Mesenchymal stem cell (in vitro differentiated cells and primary cell): Measurements from ENCODE around the gene TMEM240.
"Not testable (repeated sequence)": the region's sequence is repeated elsewhere in the genome, so short reads cannot be mapped to it uniquely, and the experiment has no call there.

Experiments used
- DNase-seq: peaks from one replicate; pipeline ENCODE4 v3.0.0-alpha.2; 2013
- H2AFZ ChIP-seq: one replicate; pipeline ENCODE4 v1.6.1; 2013; ENCODE audit warnings: low read depth, mild to moderate bottlenecking, control low read depth, inconsistent platforms, low read length, moderate library complexity
- H2AK5ac ChIP-seq: 2 replicates; pipeline ENCODE4 v1.6.1; 2013; ENCODE audit warnings: low read length, moderate library complexity, mild to moderate bottlenecking, inconsistent platforms; ENCODE audit not compliant: severe bottlenecking
- H2BK120ac ChIP-seq: one replicate; pipeline ENCODE4 v1.6.1; 2013; ENCODE audit warnings: low read depth, mild to moderate bottlenecking, inconsistent platforms, low read length, moderate library complexity
- H2BK12ac ChIP-seq, 2 experiments: one replicate each; pipeline ENCODE4 v1.6.1; 2013; ENCODE audit warnings: inconsistent platforms in 2 of 2, low read length in 2 of 2, mild to moderate bottlenecking in 2 of 2, moderate library complexity in 2 of 2, control low read depth in 1 of 2
- H2BK15ac ChIP-seq: one replicate; pipeline ENCODE4 v1.6.1; 2013; ENCODE audit warnings: mild to moderate bottlenecking, low read depth, inconsistent platforms; ENCODE audit not compliant: poor library complexity, severe bottlenecking
- H2BK5ac ChIP-seq: 2 replicates; pipeline ENCODE4 v1.6.1; 2013; ENCODE audit warnings: low read depth, mild to moderate bottlenecking, low read length, control low read depth, inconsistent platforms; ENCODE audit not compliant: poor library complexity, severe bottlenecking
- H3K14ac ChIP-seq, 2 experiments: one replicate each; pipeline ENCODE4 v1.6.1; 2013; ENCODE audit warnings: inconsistent platforms in 2 of 2, low read length in 2 of 2, control low read depth in 1 of 2, mild to moderate bottlenecking in 1 of 2, moderate library complexity in 1 of 2
- H3K18ac ChIP-seq, 2 experiments: one replicate each; pipeline ENCODE4 v1.6.1; 2013; ENCODE audit warnings: inconsistent platforms in 2 of 2, low read length in 2 of 2, control low read depth in 1 of 2, low read depth in 1 of 2, mild to moderate bottlenecking in 1 of 2
- H3K23ac ChIP-seq, 2 experiments: one replicate each; pipeline ENCODE4 v1.6.1; 2013; ENCODE audit warnings: inconsistent platforms in 2 of 2, low read length in 2 of 2, mild to moderate bottlenecking in 2 of 2, moderate library complexity in 2 of 2, control low read depth in 1 of 2
- H3K27ac ChIP-seq: 2 replicates; pipeline ENCODE4 v1.5.1; 2013; ENCODE audit warnings: mild to moderate bottlenecking, moderate library complexity, low read length, control low read depth, inconsistent platforms; ENCODE audit not compliant: poor library complexity, severe bottlenecking
- H3K27me3 ChIP-seq, 2 experiments: 2 replicates each; pipeline versions ENCODE4 v1.6.1 to v1.7.0; 2013; ENCODE audit warnings: low read length in 2 of 2, mild to moderate bottlenecking in 2 of 2, moderate library complexity in 2 of 2, control low read depth in 1 of 2, inconsistent platforms in 1 of 2; ENCODE audit not compliant: control insufficient read depth in 1 of 2, insufficient read depth in 1 of 2
- H3K36me3 ChIP-seq, 2 experiments: 2 replicates each; pipeline versions ENCODE4 v1.6.1 to v1.7.0; 2013; ENCODE audit warnings: low read length in 2 of 2, control low read depth in 1 of 2, inconsistent platforms in 1 of 2, low read depth in 1 of 2, mild to moderate bottlenecking in 1 of 2; ENCODE audit not compliant: insufficient read depth in 2 of 2, control insufficient read depth in 1 of 2
- H3K4ac ChIP-seq, 2 experiments: one replicate each; pipeline ENCODE4 v1.6.1; 2013; ENCODE audit warnings: inconsistent platforms in 2 of 2, low read length in 2 of 2, mild to moderate bottlenecking in 2 of 2, moderate library complexity in 2 of 2, control low read depth in 1 of 2, low read depth in 1 of 2
- H3K4me1 ChIP-seq: 2 replicates; pipeline ENCODE4 v1.6.1; 2013; ENCODE audit warnings: low read depth, low read length, control low read depth; ENCODE audit not compliant: control insufficient read depth, insufficient read depth
- H3K4me2 ChIP-seq: 2 replicates; pipeline ENCODE4 v1.6.1; 2013; ENCODE audit warnings: low read length, mild to moderate bottlenecking, inconsistent platforms; ENCODE audit not compliant: poor library complexity, severe bottlenecking
- H3K4me3 ChIP-seq, 2 experiments: 2 replicates each; pipeline versions ENCODE4 v1.5.1 to v1.7.0; 2013; ENCODE audit warnings: low read length in 2 of 2, mild to moderate bottlenecking in 2 of 2, control low read depth in 1 of 2, low read depth in 1 of 2; ENCODE audit not compliant: insufficient read depth in 1 of 2
- H3K79me1 ChIP-seq: replicated peaks from 2 replicates; pipeline ENCODE4 v1.6.1; 2013; ENCODE audit warnings: mild to moderate bottlenecking, control low read depth, low read length, inconsistent platforms; ENCODE audit not compliant: poor library complexity, severe bottlenecking
- H3K9ac ChIP-seq: 2 replicates; pipeline ENCODE4 v1.7.0; 2013; ENCODE audit warnings: mild to moderate bottlenecking, low read length, moderate library complexity
- H3K9me3 ChIP-seq: 2 replicates; pipeline ENCODE4 v1.7.0; 2013; ENCODE audit warnings: mild to moderate bottlenecking, low read length; ENCODE audit not compliant: control insufficient read depth
- H4K8ac ChIP-seq: one replicate; pipeline ENCODE4 v1.6.1; 2013; ENCODE audit warnings: inconsistent platforms, mild to moderate bottlenecking, low read length, moderate library complexity
- H4K91ac ChIP-seq: one replicate; pipeline ENCODE4 v1.6.1; 2013; ENCODE audit warnings: mild to moderate bottlenecking, low read length, inconsistent platforms
- WGBS: methylation state at CpG from one replicate; pipeline ENCODE4 v1.1.7; 2013; ENCODE audit warnings: mixed read lengths; 5-methylcytosine and 5-hydroxymethylcytosine counted together

TMEM240 gene

DNA sequence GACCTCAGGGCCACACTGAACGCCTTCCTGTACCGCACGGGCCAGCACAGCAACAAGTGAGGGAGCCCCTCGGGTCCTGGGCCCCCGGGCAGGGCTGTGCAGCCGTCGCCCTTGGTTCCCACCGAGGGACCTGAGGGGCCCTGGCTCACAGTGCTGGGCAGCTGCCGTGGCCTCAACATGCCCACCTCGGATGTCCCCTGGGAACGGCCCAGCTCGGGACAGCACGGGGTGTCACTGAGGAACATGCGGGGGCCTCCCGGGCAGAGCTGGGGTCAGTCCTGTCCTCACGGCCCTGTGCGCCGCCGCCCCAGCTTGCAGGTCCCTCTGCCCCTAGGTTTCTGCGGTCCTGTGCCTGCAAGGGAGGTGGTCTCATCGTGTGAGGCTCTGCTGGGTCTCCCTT is 13.9 kb downstream of the TMEM240 start:
- H3K4me2 ChIP-seq, H3K27me3 ChIP-seq, H2AFZ ChIP-seq, H4K8ac ChIP-seq, H2AK5ac ChIP-seq, DNase-seq, H3K4me3 ChIP-seq, H3K4ac ChIP-seq, H3K14ac ChIP-seq, H3K18ac ChIP-seq, H3K9me3 ChIP-seq, H4K91ac ChIP-seq, H3K23ac ChIP-seq, H3K9ac ChIP-seq, H3K27ac ChIP-seq, H2BK15ac ChIP-seq, H3K4me1 ChIP-seq, H2BK5ac ChIP-seq, H2BK120ac ChIP-seq, H2BK12ac ChIP-seq: not testable (repeated sequence)
- H3K36me3 ChIP-seq: peaks cover 35 to 91% of the 10 kb centered on the region in 2 experiments
- peaks cover 32% of the 10 kb centered on the region for H3K79me1 ChIP-seq
- 96% methylated on average over 4 of the region's 21 CpGs for WGBS

DNA sequence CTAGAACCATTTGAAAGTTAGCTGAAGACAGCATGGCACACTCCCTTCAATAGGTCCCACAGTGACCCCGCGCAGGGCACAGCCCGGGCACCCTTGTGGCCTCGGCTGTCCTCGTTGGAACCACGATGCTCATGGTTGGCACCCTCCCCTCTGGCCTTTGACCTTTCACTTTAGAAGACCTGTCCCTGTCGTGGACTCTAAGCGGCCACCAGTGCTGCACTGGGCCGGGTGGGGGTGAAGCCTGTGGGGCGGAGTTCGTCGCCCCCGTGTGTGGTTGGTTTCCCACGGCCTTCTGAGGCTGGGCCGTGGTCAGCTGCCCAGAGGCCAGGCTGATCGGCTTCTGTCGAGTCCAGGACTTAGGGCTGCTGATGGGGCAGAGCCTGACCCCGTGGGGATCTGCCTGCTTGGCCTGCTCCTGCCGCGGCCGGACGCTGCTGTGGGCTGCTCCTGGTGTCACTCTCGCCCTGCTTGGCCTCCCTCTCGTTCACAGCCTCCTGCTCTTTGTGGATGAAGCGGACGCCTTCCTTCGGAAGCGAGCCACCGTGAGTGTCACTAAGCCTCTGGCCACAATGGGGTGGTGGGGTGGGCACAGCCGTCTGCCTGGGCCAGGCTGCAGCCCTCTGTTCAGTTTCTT is 15.6 kb downstream of the TMEM240 start:
- not testable (repeated sequence) for H3K4ac ChIP-seq, H3K4me3 ChIP-seq, DNase-seq, H3K18ac ChIP-seq, H2BK12ac ChIP-seq, H3K23ac ChIP-seq, H4K91ac ChIP-seq, H3K4me2 ChIP-seq, H2BK120ac ChIP-seq, H2AFZ ChIP-seq, H3K27ac ChIP-seq, H4K8ac ChIP-seq, H3K27me3 ChIP-seq, H3K14ac ChIP-seq, H3K9me3 ChIP-seq, H2BK15ac ChIP-seq, H3K4me1 ChIP-seq, H2AK5ac ChIP-seq, H2BK5ac ChIP-seq, H3K9ac ChIP-seq
- H3K79me1 ChIP-seq: peaks cover 30% of the 10 kb centered on the region
- peaks cover 44 to 92% of the 10 kb centered on the region in 2 experiments for H3K36me3 ChIP-seq
- 97% methylated on average over 30 of the region's 30 CpGs for WGBS

DNA sequence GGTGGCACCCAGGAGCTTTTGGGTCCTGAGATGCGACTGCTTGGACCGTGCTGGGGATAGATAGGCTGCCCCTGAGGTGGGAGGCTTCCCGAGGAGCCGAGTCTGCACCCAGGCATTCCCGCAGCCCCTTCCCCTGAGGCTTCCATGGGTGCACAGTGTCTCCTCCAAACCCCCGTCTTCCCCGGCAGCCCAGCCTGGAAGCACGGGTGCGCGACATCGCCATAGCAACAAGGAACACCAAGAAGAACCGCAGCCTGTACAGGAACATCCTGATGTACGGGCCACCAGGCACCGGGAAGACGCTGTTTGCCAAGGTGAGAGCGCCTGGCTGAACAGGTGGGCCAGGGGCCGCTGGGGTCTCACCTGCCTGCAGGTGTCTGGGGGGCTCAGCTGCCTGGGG is 16.8 kb downstream of the TMEM240 start:
- not testable (repeated sequence) for H3K9me3 ChIP-seq, H3K4me3 ChIP-seq, H2BK120ac ChIP-seq, H3K4me2 ChIP-seq, H3K27me3 ChIP-seq, H2BK15ac ChIP-seq, H3K4me1 ChIP-seq, H2BK5ac ChIP-seq, H2BK12ac ChIP-seq, H4K8ac ChIP-seq, H2AFZ ChIP-seq, H3K27ac ChIP-seq, DNase-seq, H2AK5ac ChIP-seq, H3K9ac ChIP-seq, H3K4ac ChIP-seq, H3K14ac ChIP-seq, H3K23ac ChIP-seq, H3K18ac ChIP-seq, H4K91ac ChIP-seq
- Histone ChIP-seq H3K36me3 (peaks cover 37 to 87% of the 10 kb centered on the region in 2 experiments), H3K79me1 (peaks cover 21% of the 10 kb centered on the region)
- WGBS: 97% methylated on average over 14 of the region's 17 CpGs

DNA sequence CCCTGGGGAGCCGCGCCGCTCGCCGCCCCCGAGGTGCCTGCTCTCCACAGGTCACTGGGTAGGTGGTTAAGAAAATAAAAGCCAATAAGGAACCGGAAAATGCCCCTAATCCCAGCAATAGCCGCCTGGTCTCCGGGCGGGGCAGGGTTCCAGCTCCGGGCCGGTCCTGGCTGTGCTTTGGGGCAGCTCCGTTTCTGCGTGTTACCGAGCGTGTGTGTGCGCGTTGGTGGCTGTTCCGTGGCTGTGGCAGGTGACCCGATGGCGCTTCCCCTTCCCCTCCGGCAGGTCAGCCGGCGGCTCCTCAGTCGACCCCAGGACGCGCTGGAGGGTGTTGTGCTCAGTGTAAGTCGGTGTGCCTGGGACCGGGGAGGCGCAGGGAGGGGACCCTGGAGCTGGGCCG is 17.2 kb downstream of the TMEM240 start:
- not testable (repeated sequence) for DNase-seq, H2BK120ac ChIP-seq, H4K91ac ChIP-seq, H3K27ac ChIP-seq, H3K23ac ChIP-seq, H3K9me3 ChIP-seq, H3K4me3 ChIP-seq, H3K27me3 ChIP-seq, H2BK12ac ChIP-seq, H3K14ac ChIP-seq, H3K4ac ChIP-seq, H4K8ac ChIP-seq, H2BK15ac ChIP-seq, H2BK5ac ChIP-seq, H3K4me1 ChIP-seq, H3K18ac ChIP-seq, H2AFZ ChIP-seq, H2AK5ac ChIP-seq, H3K4me2 ChIP-seq, H3K9ac ChIP-seq
- peaks cover 34 to 87% of the 10 kb centered on the region in 2 experiments for H3K36me3 ChIP-seq
- 96% methylated on average over 27 of the region's 31 CpGs for WGBS
- peaks cover 24% of the 10 kb centered on the region for H3K79me1 ChIP-seq
